ENCODE measurements around the gene BRAP. TPM values are rescaled to one million over a fixed set of nuclear protein-coding genes. Genes with fewer than 3 reads are reported as not detected.

BRAP gene
- polyA plus RNA-seq, 1 donor from 2014 or later = 23.4 TPM

GRCh38 chr12:111699962-111700361 lies 14.2 kb upstream of the BRAP start:
- no peaks in the 10 kb centered on the region for H3K27me3 ChIP-seq (ENCODE audit: insufficient read depth, low read depth, low read length)
- H3K27ac ChIP-seq (ENCODE audit: low read length) = no peak overlapping the region
- no peak for TF ChIP-seq POLR2AphosphoS5 (IDR thresholded peaks at IDR 0.05)
- no peak for TF ChIP-seq MXI1 (conservative IDR thresholded peaks at IDR 0.05; ENCODE audit: poor library complexity, severe bottlenecking)
- TF ChIP-seq CTCF (IDR thresholded peaks at IDR 0.05; ENCODE audit: poor library complexity, severe bottlenecking) = no peak
- TF ChIP-seq RAD21 (conservative IDR thresholded peaks at IDR 0.05) = no peak
- TF ChIP-seq, protein P1, sequence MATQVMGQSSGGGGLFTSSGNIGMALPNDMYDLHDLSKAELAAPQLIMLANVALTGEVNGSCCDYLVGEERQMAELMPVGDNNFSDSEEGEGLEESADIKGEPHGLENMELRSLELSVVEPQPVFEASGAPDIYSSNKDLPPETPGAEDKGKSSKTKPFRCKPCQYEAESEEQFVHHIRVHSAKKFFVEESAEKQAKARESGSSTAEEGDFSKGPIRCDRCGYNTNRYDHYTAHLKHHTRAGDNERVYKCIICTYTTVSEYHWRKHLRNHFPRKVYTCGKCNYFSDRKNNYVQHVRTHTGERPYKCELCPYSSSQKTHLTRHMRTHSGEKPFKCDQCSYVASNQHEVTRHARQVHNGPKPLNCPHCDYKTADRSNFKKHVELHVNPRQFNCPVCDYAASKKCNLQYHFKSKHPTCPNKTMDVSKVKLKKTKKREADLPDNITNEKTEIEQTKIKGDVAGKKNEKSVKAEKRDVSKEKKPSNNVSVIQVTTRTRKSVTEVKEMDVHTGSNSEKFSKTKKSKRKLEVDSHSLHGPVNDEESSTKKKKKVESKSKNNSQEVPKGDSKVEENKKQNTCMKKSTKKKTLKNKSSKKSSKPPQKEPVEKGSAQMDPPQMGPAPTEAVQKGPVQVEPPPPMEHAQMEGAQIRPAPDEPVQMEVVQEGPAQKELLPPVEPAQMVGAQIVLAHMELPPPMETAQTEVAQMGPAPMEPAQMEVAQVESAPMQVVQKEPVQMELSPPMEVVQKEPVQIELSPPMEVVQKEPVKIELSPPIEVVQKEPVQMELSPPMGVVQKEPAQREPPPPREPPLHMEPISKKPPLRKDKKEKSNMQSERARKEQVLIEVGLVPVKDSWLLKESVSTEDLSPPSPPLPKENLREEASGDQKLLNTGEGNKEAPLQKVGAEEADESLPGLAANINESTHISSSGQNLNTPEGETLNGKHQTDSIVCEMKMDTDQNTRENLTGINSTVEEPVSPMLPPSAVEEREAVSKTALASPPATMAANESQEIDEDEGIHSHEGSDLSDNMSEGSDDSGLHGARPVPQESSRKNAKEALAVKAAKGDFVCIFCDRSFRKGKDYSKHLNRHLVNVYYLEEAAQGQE (IDR thresholded peaks at IDR 0.05; ENCODE audit: borderline replicate concordance) = no peak
- TF ChIP-seq SMC3 (conservative IDR thresholded peaks at IDR 0.05; ENCODE audit: poor library complexity) = no peak
- TF ChIP-seq TAF1 (IDR thresholded peaks at IDR 0.05; ENCODE audit: low read depth) = no peak
- no peak for TF ChIP-seq EZH2 (IDR thresholded peaks at IDR 0.05; ENCODE audit: borderline replicate concordance, insufficient read depth, low read length, poor library complexity, severe bottlenecking)
- TF ChIP-seq EP300 (conservative IDR thresholded peaks at IDR 0.05; ENCODE audit: poor library complexity, severe bottlenecking) = no peak
- H3K9me2 ChIP-seq (ENCODE audit: insufficient read depth, low read length) = no peaks in the 10 kb centered on the region
- no peak overlapping the region for H3K4me3 ChIP-seq (ENCODE audit: low read length)
- no peaks in the 10 kb centered on the region for H3K79me2 ChIP-seq (replicated peaks; ENCODE audit: insufficient read depth, low read length)
- H3K36me3 ChIP-seq (ENCODE audit: insufficient read depth, low read length) = no peaks in the 10 kb centered on the region
- no peaks in the 10 kb centered on the region for H3K9me3 ChIP-seq (ENCODE audit: low read length)
- H3K9ac ChIP-seq (ENCODE audit: low read length) = no peak overlapping the region
- H3K4me2 ChIP-seq (ENCODE audit: low read length) = no peak overlapping the region
- no peaks in the 10 kb centered on the region for H3F3A ChIP-seq (ENCODE audit: insufficient read depth, low read length, poor library complexity, severe bottlenecking)
- H2AFZ ChIP-seq (ENCODE audit: low read depth, low read length) = no peak overlapping the region
- H4K20me1 ChIP-seq (ENCODE audit: insufficient read depth) = no peaks in the 10 kb centered on the region

DNA sequence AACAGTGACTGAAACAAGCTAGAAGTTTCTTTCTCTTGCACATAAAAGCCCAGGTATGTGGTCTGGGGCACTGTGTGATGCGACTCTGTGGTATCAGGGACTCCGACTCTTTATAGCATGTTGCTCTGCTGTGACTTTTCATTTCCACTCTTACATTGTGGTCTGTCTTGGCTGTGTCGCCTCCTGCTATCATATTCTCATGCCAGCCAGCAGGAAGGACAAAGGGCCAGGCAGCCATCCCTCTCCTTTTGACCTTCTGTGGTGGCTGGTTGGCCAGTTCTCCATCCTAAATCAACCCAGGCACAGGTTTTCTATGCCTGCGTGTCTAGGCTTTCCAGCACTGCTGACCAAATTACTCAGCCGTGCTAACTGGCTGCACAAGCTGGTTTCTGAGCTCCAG lies 8.1 kb upstream of the BRAP start:
- Histone ChIP-seq H3K9ac (ENCODE audit: low read length) (no peak overlapping the region), H3K36me3 (ENCODE audit: insufficient read depth, low read length) (no peaks in the 10 kb centered on the region), H3K79me2 (replicated peaks; ENCODE audit: insufficient read depth, low read length) (no peaks in the 10 kb centered on the region), H3K9me2 (ENCODE audit: insufficient read depth, low read length) (no peaks in the 10 kb centered on the region), H3K4me3 (ENCODE audit: low read length) (no peak overlapping the region), H3F3A (ENCODE audit: insufficient read depth, low read length, poor library complexity, severe bottlenecking) (no peaks in the 10 kb centered on the region), H3K27ac (ENCODE audit: low read length) (no peak overlapping the region), H3K9me3 (ENCODE audit: low read length) (no peaks in the 10 kb centered on the region), H2AFZ (ENCODE audit: low read depth, low read length) (no peak overlapping the region), H3K27me3 (ENCODE audit: insufficient read depth, low read depth, low read length) (no peaks in the 10 kb centered on the region), H4K20me1 (ENCODE audit: insufficient read depth) (no peaks in the 10 kb centered on the region), H3K4me2 (ENCODE audit: low read length) (no peak overlapping the region)
- TF ChIP-seq TAF1 (IDR thresholded peaks at IDR 0.05; ENCODE audit: low read depth) (no peak), EP300 (conservative IDR thresholded peaks at IDR 0.05; ENCODE audit: poor library complexity, severe bottlenecking) (no peak), CTCF (IDR thresholded peaks at IDR 0.05; ENCODE audit: poor library complexity, severe bottlenecking) (no peak), SMC3 (conservative IDR thresholded peaks at IDR 0.05; ENCODE audit: poor library complexity) (no peak), EZH2 (IDR thresholded peaks at IDR 0.05; ENCODE audit: borderline replicate concordance, insufficient read depth, low read length, poor library complexity, severe bottlenecking) (no peak), POLR2AphosphoS5 (IDR thresholded peaks at IDR 0.05) (no peak)

Data from neural cell (in vitro differentiated cells).